Body of pancreas (tissue), 4 donors: Measurements from ENCODE around the gene VANGL1.

Experiments used
- CTCF ChIP-seq, 7 experiments: fragments of 450-650 bp in 4 of 7; fragments of 200-600 bp in 3 of 7; sonication (generic) in 3 of 7; IDR thresholded peaks; one replicate each; pipeline ENCODE4 v1.5.1; 2016 to 2019; ENCODE audit warnings: antibody characterized with exemption in 7 of 7
- POLR2A ChIP-seq, 3 donors: fragments of 450-650 bp; IDR thresholded peaks; one replicate each; pipeline ENCODE4 v1.6.1; 2016; ENCODE audit warnings: antibody characterized with exemption in 3 of 3, mild to moderate bottlenecking in 2 of 3

- TF ChIP-seq CTCF (IDR thresholded peaks at IDR 0.05) (no peak), POLR2A (IDR thresholded peaks at IDR 0.05) (no peak)
Observed at GRCh38 chr1:115676498-115677181, 34.9 kb downstream of the VANGL1 start.
